Measurements from ENCODE around the gene JAKMIP2. TPM values are rescaled to one million over a fixed set of nuclear protein-coding genes. Genes with fewer than 3 reads are reported as not detected.
A peak's percentile ranks its signal among the peaks of the same experiment; 100 is the strongest.

Gene JAKMIP2
- total and polyA plus RNA-seq, 10 of the 15 experiments (the other 5 are each of a cell fraction or from before 2014, with no cell fraction given), result 0.51 to 1.8 (median 0.89) TPM

DNA sequence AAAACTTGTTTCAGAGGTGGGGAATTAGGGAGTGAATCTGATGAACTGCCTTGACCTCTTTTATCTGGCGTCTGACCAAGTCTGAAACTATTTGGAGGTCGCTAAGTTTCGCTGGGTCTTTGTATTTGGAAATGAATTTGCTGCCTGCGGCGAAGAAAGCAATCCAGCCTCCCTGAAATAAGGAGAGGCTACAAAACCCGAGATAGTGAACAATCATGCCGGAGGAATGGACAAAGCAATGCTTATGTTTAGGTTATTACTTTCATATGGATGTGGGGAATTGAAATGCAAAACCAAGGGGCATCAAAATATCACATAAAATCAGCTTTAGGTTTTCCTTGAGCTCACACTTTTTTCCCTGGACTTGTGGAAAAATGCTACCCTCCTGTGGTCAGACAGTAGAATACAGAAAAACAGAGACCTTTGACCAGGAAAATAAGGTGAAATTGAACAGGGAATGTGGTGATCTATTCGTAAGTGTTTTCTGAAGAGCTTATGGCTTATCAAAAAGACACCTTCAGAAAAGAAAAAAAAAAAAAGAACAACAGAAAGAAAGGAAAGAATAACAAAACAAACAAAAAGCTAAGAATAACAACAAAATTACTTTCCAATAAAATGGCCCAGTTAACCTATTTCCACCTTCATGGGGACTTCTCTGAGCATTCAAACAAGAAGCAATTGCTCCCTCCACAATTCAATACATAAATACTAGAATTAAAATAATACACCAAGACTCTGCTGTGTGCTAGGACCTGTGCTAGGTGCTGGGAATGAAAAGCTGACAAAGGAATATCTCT lies 204.1 kb downstream of the JAKMIP2 start:
- ChIA-PET CTCF (interaction anchor here (0.6 to 4.5 kb wide), 18 partner anchors 16 to 1382 kb away, joined by 3 to 44 read pairs (median 3); no protein-coding TSS in a partner anchor), RAD21 (ENCODE audit: unreplicated experiment) (interaction anchor here (0.8 to 1.4 kb wide), 3 partner anchors 114 to 209 kb away, joined by 5 to 7 read pairs (median 6); no protein-coding TSS in a partner anchor)
- H3K4me1 ChIP-seq (ENCODE audit: control insufficient read depth, insufficient read depth, low read length), result no peaks in the 10 kb centered on the region

More for the DNA sequence above, 204.1 kb downstream of the JAKMIP2 start:
- ChIA-PET POLR2A (no interaction called here), SMC1A (ENCODE audit: uncharacterized antibody, unreplicated experiment) (interaction anchor here (0.6 to 4.4 kb wide), 9 partner anchors 17 to 339 kb away, joined by 3 to 22 read pairs (median 3); no protein-coding TSS in a partner anchor)
- peak; percentile 22; the same call in 1 of the 3 replicates for ATAC-seq
- no peaks in the 10 kb centered on the region for H3K36me3 ChIP-seq (ENCODE audit: control insufficient read depth in 2 of 2, insufficient read depth in 2 of 2, low read length in 1 of 2)
- H3K4me2 ChIP-seq (ENCODE audit: control insufficient read depth, insufficient read depth), result no peak overlapping the region
- TF ChIP-seq, protein P1, sequence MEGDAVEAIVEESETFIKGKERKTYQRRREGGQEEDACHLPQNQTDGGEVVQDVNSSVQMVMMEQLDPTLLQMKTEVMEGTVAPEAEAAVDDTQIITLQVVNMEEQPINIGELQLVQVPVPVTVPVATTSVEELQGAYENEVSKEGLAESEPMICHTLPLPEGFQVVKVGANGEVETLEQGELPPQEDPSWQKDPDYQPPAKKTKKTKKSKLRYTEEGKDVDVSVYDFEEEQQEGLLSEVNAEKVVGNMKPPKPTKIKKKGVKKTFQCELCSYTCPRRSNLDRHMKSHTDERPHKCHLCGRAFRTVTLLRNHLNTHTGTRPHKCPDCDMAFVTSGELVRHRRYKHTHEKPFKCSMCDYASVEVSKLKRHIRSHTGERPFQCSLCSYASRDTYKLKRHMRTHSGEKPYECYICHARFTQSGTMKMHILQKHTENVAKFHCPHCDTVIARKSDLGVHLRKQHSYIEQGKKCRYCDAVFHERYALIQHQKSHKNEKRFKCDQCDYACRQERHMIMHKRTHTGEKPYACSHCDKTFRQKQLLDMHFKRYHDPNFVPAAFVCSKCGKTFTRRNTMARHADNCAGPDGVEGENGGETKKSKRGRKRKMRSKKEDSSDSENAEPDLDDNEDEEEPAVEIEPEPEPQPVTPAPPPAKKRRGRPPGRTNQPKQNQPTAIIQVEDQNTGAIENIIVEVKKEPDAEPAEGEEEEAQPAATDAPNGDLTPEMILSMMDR (IDR thresholded peaks at IDR 0.05 in 2 of 3, conservative IDR thresholded peaks at IDR 0.05 in 1 of 3; ENCODE audit: control insufficient read depth in 2 of 3, extremely low read depth in 1 of 3, insufficient read depth in 1 of 3, low read depth in 3 of 3, low read length in 3 of 3), result peak; percentile 25 to 50 (median 35); a peak in 4 of 6 replicates
- TF ChIP-seq SMC3 (IDR thresholded peaks at IDR 0.05; ENCODE audit: borderline replicate concordance, low read length) (peak; percentile 41; the same call in 1 of the 2 replicates), PAX5 (IDR thresholded peaks at IDR 0.05; ENCODE audit: borderline replicate concordance, low read depth, low read length) (no peak), RAD21 (IDR thresholded peaks at IDR 0.05; ENCODE audit: insufficient read depth, low read depth, low read length) (peak; percentile 73), FOXK2 (IDR thresholded peaks at IDR 0.05) (no peak)
- H3K79me2 ChIP-seq (ENCODE audit: control insufficient read depth, insufficient read depth, low read length), result no peaks in the 10 kb centered on the region
- WGBS (ENCODE audit: insufficient coverage, insufficient replicate concordance, low lambda C conversion rate, missing lambda C conversion rate), result 13% methylated on average over 8 of the region's 8 CpGs
- intact Hi-C loops (cut with micrococcal nuclease; ENCODE audit: unreplicated experiment) (loop anchor here (2.0 to 5.0 kb wide), 2 partner anchors 124 to 356 kb away; no protein-coding TSS in a partner anchor), in situ Hi-C loops (cut with MboI) (loop anchor here (10.0 kb wide), 1 partner anchor 364 kb away; no protein-coding TSS in a partner anchor)
- no peak overlapping the region for H2AFZ ChIP-seq (ENCODE audit: control insufficient read depth, low read depth, low read length)
- no peaks in the 10 kb centered on the region for H3K27me3 ChIP-seq (replicated peaks in 1 of 2; ENCODE audit: control insufficient read depth in 2 of 2, insufficient read depth in 2 of 2, low read length in 1 of 2)
- H3K4me3 ChIP-seq, result no peak overlapping the region
- FAIRE-seq, result no peak
- no peaks in the 10 kb centered on the region for H3K9me3 ChIP-seq (replicated peaks; ENCODE audit: control insufficient read depth, insufficient read depth, low read length)
- H3K27ac ChIP-seq (ENCODE audit: control insufficient read depth, insufficient read depth), result no peak overlapping the region
- DNase-seq (ENCODE audit: low read depth, low spot score), result no peak
- H3K9ac ChIP-seq (ENCODE audit: control insufficient read depth, insufficient read depth, low read length), result no peak overlapping the region
- no TSS peak for BruUV-seq (replicated peaks)
- H4K20me1 ChIP-seq (ENCODE audit: control insufficient read depth, insufficient read depth), result no peaks in the 10 kb centered on the region

Data from GM12878 (cell line).